Activated CD4-positive, alpha-beta T cell treated with anti-CD3 and anti-CD28 coated beads for 36 hours (primary cell): ENCODE results near the gene LRRK1. TPM values are rescaled to one million over a fixed set of nuclear protein-coding genes. Genes with fewer than 3 reads are reported as not detected.

ENCODE experiments used
- ATAC-seq: fragments of 200-7000 bp; cut with Tn5 transposase; one replicate; pipeline ENCODE4 v1.10.0; 2021; ENCODE audit warnings: mild to moderate bottlenecking, moderate library complexity
- CTCF ChIA-PET: fragments of 350-600 bp; sonication (Branson Sonifier 250); formaldehyde crosslinking; loops from one replicate; lab custom pipeline; 2021; ENCODE audit warnings: antibody characterized with exemption; lab: Charles Lee
- POLR2A ChIA-PET: fragments of 350-600 bp; sonication (Branson Sonifier 250); formaldehyde crosslinking; loops from one replicate; lab custom pipeline; 2021; ENCODE audit warnings: antibody characterized with exemption, inconsistent platforms; lab: Charles Lee
- DNase-seq: peaks from one replicate; pipeline ENCODE4 v3.0.0-alpha.2; 2020
- H3K27ac Mint-ChIP-seq: one replicate; pipeline ENCODE4 v1.8.0; 2021; ENCODE audit warnings: mixed read lengths
- H3K27me3 Mint-ChIP-seq: one replicate; pipeline ENCODE4 v1.8.0; 2021; ENCODE audit warnings: mixed read lengths
- H3K36me3 Mint-ChIP-seq: one replicate; pipeline ENCODE4 v1.8.0; 2021; ENCODE audit warnings: low read depth, mixed read lengths
- H3K4me1 Mint-ChIP-seq: one replicate; pipeline ENCODE4 v1.8.0; 2021; ENCODE audit warnings: mixed read lengths
- H3K4me3 Mint-ChIP-seq: one replicate; pipeline ENCODE4 v1.8.0; 2021; ENCODE audit warnings: mild to moderate bottlenecking, moderate library complexity, mixed read lengths
- H3K9me3 Mint-ChIP-seq: one replicate; pipeline ENCODE4 v1.8.0; 2021; ENCODE audit warnings: low read depth, mixed read lengths
- intact Hi-C, 2 experiments: fragments of 100-400 bp; cut with DNase I in 1 of 2; cut with micrococcal nuclease in 1 of 2; formaldehyde crosslinking; loops; one replicate each; pipeline versions ENCODE4 v1.14.2 to v1.15.1; 2022 to 2024; cut with DNase I, micrococcal nuclease
- total RNA-seq, 2 experiments: library from RNA; stranded (reverse); gene quantifications; one replicate each; pipeline ENCODE4 v1.2.3, GENCODE V29; 2021

The LRRK1 gene
- total RNA-seq, 2 experiments from 2014 or later = 0.35 to 0.73 TPM

GRCh38 chr15:100880897-100881242 is 38.3 kb upstream of the LRRK1 start:
- Mint-ChIP-seq H3K27ac (no peak overlapping the region), H3K27me3 (peaks cover 58% of the 10 kb centered on the region), H3K9me3 (no peaks in the 10 kb centered on the region), H3K4me1 (peaks cover 3% of the 10 kb centered on the region), H3K36me3 (no peaks in the 10 kb centered on the region), H3K4me3 (no peak overlapping the region)
- intact Hi-C loops = no loop called here
- POLR2A ChIA-PET = no interaction called here
- ATAC-seq = no peak
- no peak for DNase-seq
- CTCF ChIA-PET = interaction anchor here (1.1 kb wide), 1 partner anchor 142 kb away, joined by 3 read pairs; no protein-coding TSS in a partner anchor

- no peak for DNase-seq
- Mint-ChIP-seq H3K27ac (no peak overlapping the region), H3K4me1 (peaks cover 3% of the 10 kb centered on the region), H3K27me3 (peaks cover 56% of the 10 kb centered on the region), H3K36me3 (no peaks in the 10 kb centered on the region), H3K9me3 (no peaks in the 10 kb centered on the region), H3K4me3 (no peak overlapping the region)
- ATAC-seq = no peak
- ChIA-PET POLR2A (no interaction called here), CTCF (interaction anchor here (1.1 kb wide), 1 partner anchor 261 kb away, joined by 3 read pairs; no protein-coding TSS in a partner anchor)
- intact Hi-C loops = no loop called here
These were observed 37.4 kb upstream of the LRRK1 start for GRCh38 chr15:100881573-100882336.

DNA sequence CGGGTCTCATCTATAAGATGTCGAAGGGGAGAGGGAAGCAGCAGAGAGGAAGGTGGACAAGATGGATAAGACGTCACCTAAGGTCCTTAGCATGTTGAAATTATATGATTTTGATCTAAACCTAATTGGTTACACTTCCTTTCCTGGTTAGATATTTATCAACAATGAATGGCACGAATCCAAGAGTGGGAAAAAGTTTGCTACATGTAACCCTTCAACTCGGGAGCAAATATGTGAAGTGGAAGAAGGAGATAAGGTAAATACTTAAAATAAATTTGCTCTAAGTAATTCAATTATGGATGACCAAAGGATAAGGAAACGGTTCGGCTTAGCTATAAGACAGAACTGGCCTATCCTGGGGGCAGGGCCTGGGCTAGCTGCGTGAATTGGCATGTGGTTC is 34.0 kb upstream of the LRRK1 start:
- no peak overlapping the region for H3K4me3 Mint-ChIP-seq
- CTCF ChIA-PET = interaction anchor here (1.2 kb wide), 1 partner anchor 12 kb away, joined by 5 read pairs; no protein-coding TSS in a partner anchor
- DNase-seq = no peak

GRCh38 chr15:100885811-100886210 is 33.3 kb upstream of the LRRK1 start:
- ChIA-PET POLR2A (no interaction called here), CTCF (interaction anchor here (1.0 to 1.2 kb wide), 2 partner anchors 13 to 32 kb away, joined by 3 to 5 read pairs; no protein-coding TSS in a partner anchor)
- H3K27ac Mint-ChIP-seq = no peak overlapping the region
- DNase-seq = no peak
- no peaks in the 10 kb centered on the region for H3K9me3 Mint-ChIP-seq
- no peak overlapping the region for H3K4me3 Mint-ChIP-seq
- intact Hi-C loops = no loop called here
- no peak for ATAC-seq
- no peaks in the 10 kb centered on the region for H3K36me3 Mint-ChIP-seq
- H3K4me1 Mint-ChIP-seq = peaks cover 2% of the 10 kb centered on the region
- peaks cover 46% of the 10 kb centered on the region for H3K27me3 Mint-ChIP-seq

More for the DNA sequence above, 34.0 kb upstream of the LRRK1 start:
- Mint-ChIP-seq H3K36me3 (no peaks in the 10 kb centered on the region), H3K27ac (no peak overlapping the region), H3K4me1 (peaks cover 2% of the 10 kb centered on the region), H3K9me3 (no peaks in the 10 kb centered on the region), H3K27me3 (peaks cover 49% of the 10 kb centered on the region)
- intact Hi-C loops = no loop called here
- POLR2A ChIA-PET = no interaction called here
- no peak for ATAC-seq

- Mint-ChIP-seq H3K9me3 (no peaks in the 10 kb centered on the region), H3K4me1 (peaks cover 2% of the 10 kb centered on the region), H3K27me3 (peaks cover 43% of the 10 kb centered on the region), H3K36me3 (no peaks in the 10 kb centered on the region), H3K4me3 (no peak overlapping the region), H3K27ac (no peak overlapping the region)
- ChIA-PET POLR2A (no interaction called here), CTCF (interaction anchor here (1.5 kb wide), 1 partner anchor 30 kb away, joined by 5 read pairs; no protein-coding TSS in a partner anchor)
- DNase-seq = no peak
- ATAC-seq = no peak
- intact Hi-C loops = no loop called here
These were observed 31.8 kb upstream of the LRRK1 start for GRCh38 chr15:100887211-100887913.

- Mint-ChIP-seq H3K36me3 (no peaks in the 10 kb centered on the region), H3K4me1 (peaks cover 2% of the 10 kb centered on the region), H3K4me3 (no peak overlapping the region), H3K27ac (no peak overlapping the region), H3K9me3 (no peaks in the 10 kb centered on the region), H3K27me3 (peaks cover 40% of the 10 kb centered on the region)
- no peak for DNase-seq
- ATAC-seq = no peak
- intact Hi-C loops = no loop called here
- ChIA-PET CTCF (interaction anchor here (1.5 kb wide), 2 partner anchors 28 to 118 kb away, joined by 3 to 5 read pairs; no protein-coding TSS in a partner anchor), POLR2A (no interaction called here)
These were observed 29.6 kb upstream of the LRRK1 start for GRCh38 chr15:100889385-100890050.

DNA sequence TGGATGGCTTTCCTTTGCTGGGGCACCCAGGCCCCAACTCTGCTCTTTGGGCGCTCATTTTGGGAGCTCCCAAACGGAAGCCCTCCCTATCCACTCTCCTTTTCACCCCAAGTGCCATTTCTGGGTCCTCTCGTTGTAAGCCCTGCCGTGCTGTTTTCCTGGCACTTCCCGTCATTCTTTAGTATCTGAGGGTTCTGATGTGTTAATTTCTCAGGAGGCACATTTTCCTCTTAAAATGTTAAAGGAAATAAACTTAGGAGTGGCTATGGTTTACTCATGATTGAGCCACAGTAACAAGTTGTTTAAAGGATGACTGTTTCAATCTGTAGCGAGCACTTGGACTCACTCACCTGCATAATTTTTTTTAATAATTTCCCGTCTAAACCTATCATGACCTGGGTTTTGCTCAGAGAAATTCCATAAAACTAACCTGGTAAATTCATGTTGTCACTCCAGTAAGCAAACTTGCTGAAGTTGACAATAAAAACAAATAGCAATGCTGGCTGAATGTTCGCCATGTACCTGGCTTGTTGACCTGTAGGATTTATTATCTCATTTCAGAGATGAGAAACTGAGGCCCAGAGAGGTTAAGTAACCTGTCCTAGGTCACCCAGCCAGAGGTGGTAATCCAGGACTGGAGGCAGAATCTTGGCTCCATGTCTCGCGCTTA is 29.0 kb upstream of the LRRK1 start:
- Mint-ChIP-seq H3K9me3 (no peaks in the 10 kb centered on the region), H3K27me3 (peaks cover 39% of the 10 kb centered on the region), H3K4me3 (no peak overlapping the region), H3K4me1 (peaks cover 2% of the 10 kb centered on the region), H3K27ac (no peak overlapping the region), H3K36me3 (no peaks in the 10 kb centered on the region)
- intact Hi-C loops = no loop called here
- POLR2A ChIA-PET = no interaction called here
- ATAC-seq = no peak
- CTCF ChIA-PET = interaction anchor here (1.5 kb wide), 1 partner anchor 117 kb away, joined by 3 read pairs; no protein-coding TSS in a partner anchor
- no peak for DNase-seq

DNA sequence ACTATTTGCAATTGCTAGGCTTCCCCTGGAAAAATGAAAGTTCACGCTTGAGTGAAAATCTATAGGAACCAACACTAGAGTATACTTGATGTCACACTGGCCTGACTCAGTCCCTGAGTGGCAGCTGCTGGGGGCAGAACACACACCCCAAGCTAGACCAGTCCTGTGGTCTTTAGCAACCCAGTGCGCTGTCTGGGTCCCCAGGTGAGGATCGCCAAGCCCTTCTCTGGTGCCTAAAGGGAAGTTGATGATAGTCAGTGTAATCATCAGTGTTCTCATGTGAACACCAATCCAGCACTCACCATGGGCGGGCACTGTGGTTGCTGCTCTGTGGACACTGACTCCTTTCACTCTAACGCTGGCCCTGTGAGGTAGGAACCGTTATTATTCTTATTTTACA is 28.3 kb upstream of the LRRK1 start:
- intact Hi-C loops = no loop called here
- DNase-seq (no peak), ATAC-seq (no peak)
- H3K36me3 Mint-ChIP-seq = no peaks in the 10 kb centered on the region
- peaks cover 2% of the 10 kb centered on the region for H3K4me1 Mint-ChIP-seq
- no peaks in the 10 kb centered on the region for H3K9me3 Mint-ChIP-seq
- ChIA-PET POLR2A (no interaction called here), CTCF (no interaction called here)
- no peak overlapping the region for H3K27ac Mint-ChIP-seq
- H3K4me3 Mint-ChIP-seq = no peak overlapping the region
- peaks cover 39% of the 10 kb centered on the region for H3K27me3 Mint-ChIP-seq

GRCh38 chr15:100891307-100892012 is 27.7 kb upstream of the LRRK1 start:
- DNase-seq (no peak), ATAC-seq (no peak)
- CTCF ChIA-PET = no interaction called here
- Mint-ChIP-seq H3K9me3 (no peaks in the 10 kb centered on the region), H3K4me3 (no peak overlapping the region), H3K4me1 (peaks cover 2% of the 10 kb centered on the region), H3K36me3 (no peaks in the 10 kb centered on the region), H3K27ac (no peak overlapping the region), H3K27me3 (peaks cover 39% of the 10 kb centered on the region)
- POLR2A ChIA-PET = no interaction called here
- intact Hi-C loops = no loop called here

GRCh38 chr15:100892013-100892355 is 27.2 kb upstream of the LRRK1 start:
- Mint-ChIP-seq H3K27me3 (peaks cover 39% of the 10 kb centered on the region), H3K27ac (no peak overlapping the region), H3K9me3 (no peaks in the 10 kb centered on the region), H3K4me1 (peaks cover 2% of the 10 kb centered on the region), H3K4me3 (no peak overlapping the region), H3K36me3 (no peaks in the 10 kb centered on the region)
- DNase-seq (no peak), ATAC-seq (no peak)
- intact Hi-C loops = no loop called here
- POLR2A ChIA-PET = no interaction called here
- CTCF ChIA-PET = no interaction called here
